Measurements from ENCODE around the gene ZNF79. TPM values are rescaled to one million over a fixed set of nuclear protein-coding genes. Genes with fewer than 3 reads are reported as not detected.

ZNF79 gene
- total RNA-seq, 1 experiment from 2014 or later = 9.0 TPM

DNA sequence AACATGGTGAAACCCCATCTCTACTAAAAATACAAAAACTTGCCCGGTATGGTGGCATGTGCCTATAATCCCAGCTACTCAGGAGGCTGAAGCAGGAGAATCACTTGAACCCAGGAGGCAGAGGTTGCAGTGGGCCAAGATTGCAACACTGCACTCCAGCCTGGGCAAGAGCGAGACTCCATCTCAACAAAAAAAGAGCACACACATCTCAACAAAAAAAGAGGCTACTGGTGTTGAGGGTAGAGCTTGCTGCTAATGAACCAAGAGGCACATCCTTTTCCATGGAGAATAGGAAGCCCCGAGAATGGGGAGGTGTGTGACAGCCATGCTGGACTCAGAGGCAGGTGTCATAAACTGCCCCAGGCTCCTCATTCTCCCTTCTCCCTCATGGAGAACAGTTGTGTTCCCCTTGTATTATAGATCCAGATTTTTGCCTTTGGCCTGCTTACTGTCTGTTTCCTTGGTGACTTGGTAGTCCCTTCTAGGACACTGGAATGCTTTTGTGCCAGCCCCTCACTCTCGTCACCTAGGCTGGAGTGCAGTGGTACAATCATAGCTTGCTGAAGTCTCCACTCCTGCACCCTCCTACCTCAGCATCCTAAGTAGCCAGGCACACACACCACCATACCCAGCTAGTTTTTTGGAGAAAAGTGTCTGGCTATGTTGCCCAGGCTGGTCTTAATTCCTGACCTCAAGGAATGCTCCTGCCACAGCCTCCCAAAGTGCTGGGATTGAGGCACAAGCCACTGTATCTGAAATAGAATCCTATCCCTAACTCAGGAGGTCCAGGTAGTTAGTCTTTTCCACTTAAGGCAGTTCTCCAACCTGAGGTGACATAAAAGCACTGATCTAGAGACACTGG lies 21.9 kb downstream of the ZNF79 start (continued):
- TF ChIP-seq ATF6 (CRISPR knock-in tag; IDR thresholded peaks at IDR 0.05) (no peak), AR (CRISPR knock-in tag; IDR thresholded peaks at IDR 0.05) (peak; percentile 83), IRF2 (CRISPR knock-in tag; IDR thresholded peaks at IDR 0.05; ENCODE audit: borderline replicate concordance, low read depth) (peak; percentile 67; the same call in 1 of the 2 replicates), MLX (CRISPR knock-in tag; IDR thresholded peaks at IDR 0.05) (no peak), TEAD4 (CRISPR knock-in tag; IDR thresholded peaks at IDR 0.05) (no peak), GTF2I (CRISPR knock-in tag; conservative IDR thresholded peaks at IDR 0.05) (peak; percentile 49), PRRX2 (CRISPR knock-in tag; IDR thresholded peaks at IDR 0.05) (peak; percentile 88), ZNF121 (CRISPR knock-in tag; IDR thresholded peaks at IDR 0.05) (peak; percentile 99), MAX (CRISPR knock-in tag; IDR thresholded peaks at IDR 0.05) (no peak), NFATC4 (CRISPR knock-in tag; IDR thresholded peaks at IDR 0.05) (peak; percentile 74), ESRRA (CRISPR knock-in tag; IDR thresholded peaks at IDR 0.05; ENCODE audit: borderline replicate concordance) (no peak), TEAD1 (CRISPR knock-in tag; IDR thresholded peaks at IDR 0.05) (peak; percentile 43; the same call in 1 of the 2 replicates), E2F4 (CRISPR knock-in tag; IDR thresholded peaks at IDR 0.05; ENCODE audit: borderline replicate concordance, low read depth) (peak; percentile 48; the same call in 1 of the 2 replicates), PRDM15 (CRISPR knock-in tag; IDR thresholded peaks at IDR 0.05) (no peak), STAT6 (CRISPR knock-in tag; conservative IDR thresholded peaks at IDR 0.05; ENCODE audit: low read depth) (no peak)
- TF ChIP-seq, protein P1, sequence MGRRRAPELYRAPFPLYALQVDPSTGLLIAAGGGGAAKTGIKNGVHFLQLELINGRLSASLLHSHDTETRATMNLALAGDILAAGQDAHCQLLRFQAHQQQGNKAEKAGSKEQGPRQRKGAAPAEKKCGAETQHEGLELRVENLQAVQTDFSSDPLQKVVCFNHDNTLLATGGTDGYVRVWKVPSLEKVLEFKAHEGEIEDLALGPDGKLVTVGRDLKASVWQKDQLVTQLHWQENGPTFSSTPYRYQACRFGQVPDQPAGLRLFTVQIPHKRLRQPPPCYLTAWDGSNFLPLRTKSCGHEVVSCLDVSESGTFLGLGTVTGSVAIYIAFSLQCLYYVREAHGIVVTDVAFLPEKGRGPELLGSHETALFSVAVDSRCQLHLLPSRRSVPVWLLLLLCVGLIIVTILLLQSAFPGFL (CRISPR knock-in tag; IDR thresholded peaks at IDR 0.05; ENCODE audit: borderline replicate concordance) = no peak
- TF ChIP-seq, protein P2, sequence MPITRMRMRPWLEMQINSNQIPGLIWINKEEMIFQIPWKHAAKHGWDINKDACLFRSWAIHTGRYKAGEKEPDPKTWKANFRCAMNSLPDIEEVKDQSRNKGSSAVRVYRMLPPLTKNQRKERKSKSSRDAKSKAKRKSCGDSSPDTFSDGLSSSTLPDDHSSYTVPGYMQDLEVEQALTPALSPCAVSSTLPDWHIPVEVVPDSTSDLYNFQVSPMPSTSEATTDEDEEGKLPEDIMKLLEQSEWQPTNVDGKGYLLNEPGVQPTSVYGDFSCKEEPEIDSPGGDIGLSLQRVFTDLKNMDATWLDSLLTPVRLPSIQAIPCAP (CRISPR knock-in tag; IDR thresholded peaks at IDR 0.05) = peak; percentile 33; the same call in 1 of the 2 replicates
